Gastrocnemius medialis (tissue), 4 donors: ENCODE measurements around the gene PKMYT1.

Experiments
- POLR2A ChIP-seq, 2 donors: fragments of 450-650 bp; IDR thresholded peaks; one replicate each; pipeline ENCODE4 v1.6.1; 2017; ENCODE audit warnings: antibody characterized with exemption in 2 of 2, mild to moderate bottlenecking in 2 of 2, moderate library complexity in 2 of 2
- TF ChIP-seq, protein P1 (sequence below), 5 experiments: fragments of 450-650 bp in 3 of 5; fragments of 200-600 bp in 2 of 5; sonication (generic) in 2 of 5; IDR thresholded peaks in 4 of 5; conservative IDR thresholded peaks in 1 of 5; 1 replicate in 4 of 5; 2 replicates in 1 of 5; pipeline ENCODE4 v1.5.1; 2016 to 2019; ENCODE audit warnings: antibody characterized with exemption in 5 of 5, mild to moderate bottlenecking in 3 of 5, moderate library complexity in 3 of 5

DNA sequence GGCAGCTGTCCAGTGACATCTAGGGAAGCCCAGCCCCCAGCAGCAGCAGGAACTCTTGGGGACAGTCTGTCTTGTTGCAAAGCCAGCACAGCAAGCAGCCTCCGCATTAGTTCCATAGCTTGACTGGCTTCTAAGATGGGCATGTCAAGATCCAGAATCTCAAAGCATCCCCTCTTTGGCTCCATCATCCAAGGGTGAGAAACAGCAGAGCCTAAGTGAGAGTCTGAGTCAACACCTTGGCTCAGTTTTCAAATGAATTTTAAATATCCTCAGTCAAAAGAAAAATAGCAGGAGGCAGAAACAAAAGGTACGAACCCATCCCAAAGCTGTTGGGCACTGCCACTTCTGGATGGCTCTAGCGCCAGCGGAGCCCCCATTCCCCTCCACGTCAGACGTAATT is 34.7 kb upstream of the PKMYT1 start:
- TF ChIP-seq POLR2A (IDR thresholded peaks at IDR 0.05), result no peak
- TF ChIP-seq, protein P1, sequence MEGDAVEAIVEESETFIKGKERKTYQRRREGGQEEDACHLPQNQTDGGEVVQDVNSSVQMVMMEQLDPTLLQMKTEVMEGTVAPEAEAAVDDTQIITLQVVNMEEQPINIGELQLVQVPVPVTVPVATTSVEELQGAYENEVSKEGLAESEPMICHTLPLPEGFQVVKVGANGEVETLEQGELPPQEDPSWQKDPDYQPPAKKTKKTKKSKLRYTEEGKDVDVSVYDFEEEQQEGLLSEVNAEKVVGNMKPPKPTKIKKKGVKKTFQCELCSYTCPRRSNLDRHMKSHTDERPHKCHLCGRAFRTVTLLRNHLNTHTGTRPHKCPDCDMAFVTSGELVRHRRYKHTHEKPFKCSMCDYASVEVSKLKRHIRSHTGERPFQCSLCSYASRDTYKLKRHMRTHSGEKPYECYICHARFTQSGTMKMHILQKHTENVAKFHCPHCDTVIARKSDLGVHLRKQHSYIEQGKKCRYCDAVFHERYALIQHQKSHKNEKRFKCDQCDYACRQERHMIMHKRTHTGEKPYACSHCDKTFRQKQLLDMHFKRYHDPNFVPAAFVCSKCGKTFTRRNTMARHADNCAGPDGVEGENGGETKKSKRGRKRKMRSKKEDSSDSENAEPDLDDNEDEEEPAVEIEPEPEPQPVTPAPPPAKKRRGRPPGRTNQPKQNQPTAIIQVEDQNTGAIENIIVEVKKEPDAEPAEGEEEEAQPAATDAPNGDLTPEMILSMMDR (IDR thresholded peaks at IDR 0.05 in 4 of 5, conservative IDR thresholded peaks at IDR 0.05 in 1 of 5), result no peak
